Sigmoid colon (tissue), 4 donors: ENCODE measurements around the gene DZIP1.

ENCODE experiments used
- CTCF ChIP-seq, 4 experiments: fragments of 450-650 bp in 3 of 4; fragments of 200-600 bp in 1 of 4; IDR thresholded peaks; one replicate each; pipeline ENCODE4 v1.5.1; 2016 to 2019; ENCODE audit warnings: antibody characterized with exemption in 4 of 4, mild to moderate bottlenecking in 3 of 4, moderate library complexity in 2 of 4
- POLR2A ChIP-seq, 2 donors: fragments of 450-650 bp; IDR thresholded peaks; one replicate each; pipeline ENCODE4 v1.6.1; 2016; ENCODE audit warnings: antibody characterized with exemption in 2 of 2, mild to moderate bottlenecking in 2 of 2, moderate library complexity in 2 of 2
- POLR2AphosphoS5 ChIP-seq, 4 donors: sonication (generic); formaldehyde crosslinking; IDR thresholded peaks; one replicate each; pipeline ENCODE4 v1.6.1; 2017; ENCODE audit warnings: antibody characterized with exemption in 4 of 4

- TF ChIP-seq CTCF (IDR thresholded peaks at IDR 0.05) (no peak), POLR2A (IDR thresholded peaks at IDR 0.05) (no peak), POLR2AphosphoS5 (IDR thresholded peaks at IDR 0.05) (no peak)
Measured at GRCh38 chr13:95544293-95544692, 100.2 kb downstream of the DZIP1 start.
